SK-N-MC (cell line): ENCODE data around the gene SFSWAP.

Source experiments
- DNase-seq: peaks from one replicate; pipeline ENCODE4 v3.0.0-alpha.2; 2011; ENCODE audit warnings: low read depth, low spot score
- H3K27ac ChIP-seq: fragments of 200-600 bp; sonication (generic); 2 replicates; pipeline ENCODE4 v1.5.1; 2016; ENCODE audit warnings: mixed run types
- H3K36me3 ChIP-seq: fragments of 200-600 bp; sonication (generic); 2 replicates; pipeline ENCODE4 v1.6.1; 2017; ENCODE audit warnings: antibody characterized with exemption, low read length, mixed read lengths; ENCODE audit not compliant: insufficient read depth
- H3K4me3 ChIP-seq: fragments of 200-600 bp; sonication (generic); 2 replicates; pipeline ENCODE4 v1.5.1; 2016
- H3K9ac ChIP-seq: fragments of 200-600 bp; sonication (generic); 2 replicates; pipeline ENCODE4 v1.8.0; 2017; ENCODE audit warnings: mixed run types, mixed read lengths; ENCODE audit not compliant: insufficient read length
- H3K9me3 ChIP-seq: fragments of 200-600 bp; sonication (generic); 2 replicates; pipeline ENCODE4 v1.6.1; 2017; ENCODE audit warnings: low read depth, mild to moderate bottlenecking, antibody characterized with exemption, low read length, moderate library complexity, mixed read lengths
- EZH2 ChIP-seq: fragments of 200-600 bp; sonication (generic); IDR thresholded peaks from one replicate; pipeline ENCODE4 v1.6.1; 2017; ENCODE audit warnings: antibody characterized with exemption
- FOXP2 ChIP-seq: optimal IDR thresholded peaks from 2 replicates; pipeline ENCODE3; 2011; ENCODE audit warnings: mild to moderate bottlenecking, moderate library complexity; ENCODE audit not compliant: insufficient read depth; ENCODE audit errors: extremely low read length, control extremely low read depth
- POLR2AphosphoS5 ChIP-seq: IDR thresholded peaks from 2 replicates; pipeline ENCODE4 v1.6.1; 2012; ENCODE audit warnings: mild to moderate bottlenecking, low read depth, low read length, borderline replicate concordance

The SFSWAP gene

GRCh38 chr12:131794573-131794972, 83.7 kb downstream of the SFSWAP start:
- H3K36me3 ChIP-seq: peaks cover 12% of the 10 kb centered on the region; the same call in 1 of the 2 replicates
- no peaks in the 10 kb centered on the region for H3K9me3 ChIP-seq
- no peak overlapping the region for H3K9ac ChIP-seq
- DNase-seq: no peak
- H3K4me3 ChIP-seq: no peak overlapping the region
- no peak overlapping the region for H3K27ac ChIP-seq
- TF ChIP-seq POLR2AphosphoS5 (no peak), FOXP2 (no peak), EZH2 (no peak)

GRCh38 chr12:131795064-131795463, 84.2 kb downstream of the SFSWAP start:
- TF ChIP-seq POLR2AphosphoS5: no peak
- no peak for TF ChIP-seq FOXP2
- no peak for TF ChIP-seq EZH2
- peaks cover 8% of the 10 kb centered on the region; the same call in 1 of the 2 replicates for H3K36me3 ChIP-seq
- no peak overlapping the region for H3K4me3 ChIP-seq
- H3K27ac ChIP-seq: no peak overlapping the region
- H3K9ac ChIP-seq: no peak overlapping the region
- no peak for DNase-seq
- H3K9me3 ChIP-seq: no peaks in the 10 kb centered on the region

- no peak overlapping the region for H3K4me3 ChIP-seq
Observed at GRCh38 chr12:131795690-131796410, 85.0 kb downstream of the SFSWAP start.

GRCh38 chr12:131796411-131796736, 85.5 kb downstream of the SFSWAP start:
- H3K36me3 ChIP-seq: no peaks in the 10 kb centered on the region
- no peak for TF ChIP-seq FOXP2
- TF ChIP-seq POLR2AphosphoS5: no peak
- no peak for TF ChIP-seq EZH2
- H3K9me3 ChIP-seq: no peaks in the 10 kb centered on the region
- H3K4me3 ChIP-seq: no peak overlapping the region
- H3K27ac ChIP-seq: no peak overlapping the region
- H3K9ac ChIP-seq: no peak overlapping the region
- no peak for DNase-seq

More at GRCh38 chr12:131795690-131796410, 85.0 kb downstream of the SFSWAP start:
- DNase-seq: no peak
- Histone ChIP-seq H3K9me3 (no peaks in the 10 kb centered on the region), H3K27ac (no peak overlapping the region), H3K9ac (no peak overlapping the region), H3K36me3 (peaks cover under 1% of the 10 kb centered on the region; the same call in 1 of the 2 replicates)
- no peak for TF ChIP-seq POLR2AphosphoS5
- no peak for TF ChIP-seq FOXP2
- no peak for TF ChIP-seq EZH2

DNA sequence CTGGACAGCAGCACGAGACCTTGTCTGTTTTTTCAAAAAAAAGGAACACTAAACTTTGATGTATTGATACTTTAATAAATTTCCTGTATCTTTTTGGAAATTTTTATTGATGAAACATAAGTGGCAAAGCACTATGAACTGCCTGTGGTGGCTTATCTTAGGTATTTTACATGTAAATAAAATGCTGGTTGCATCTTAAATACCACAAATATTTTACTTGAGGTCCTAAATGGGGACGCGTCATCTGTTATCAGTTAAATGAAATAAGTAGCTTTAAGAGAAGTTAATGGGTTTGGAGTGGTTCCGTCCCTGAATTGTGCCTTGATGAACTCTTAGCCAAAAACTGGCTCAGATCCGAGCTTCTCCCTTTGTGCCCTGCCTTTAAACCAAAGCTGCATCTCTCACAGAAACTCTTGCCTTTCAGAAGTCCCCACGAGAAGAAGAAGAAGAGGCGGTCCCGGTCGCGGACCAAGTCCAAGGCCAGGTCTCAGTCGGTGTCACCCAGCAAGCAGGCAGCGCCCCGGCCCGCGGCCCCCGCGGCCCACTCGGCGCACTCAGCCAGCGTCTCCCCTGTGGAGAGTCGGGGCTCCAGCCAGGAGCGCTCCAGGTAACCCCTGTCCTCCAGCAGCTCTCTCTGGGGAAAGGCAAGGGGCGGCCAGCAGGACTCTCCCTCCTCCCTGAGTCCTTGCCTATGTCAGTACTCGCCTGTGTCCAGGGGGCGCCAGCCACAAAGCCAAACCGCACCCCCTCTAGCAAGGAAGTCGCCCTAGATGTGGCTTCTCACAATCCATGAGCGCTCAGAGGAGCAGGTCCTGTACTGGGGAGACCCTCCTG, 86.1 kb downstream of the SFSWAP start:
- no peak overlapping the region for H3K4me3 ChIP-seq
- DNase-seq: no peak
- H3K9me3 ChIP-seq: no peaks in the 10 kb centered on the region
- no peak overlapping the region for H3K27ac ChIP-seq
- no peak overlapping the region for H3K9ac ChIP-seq
- no peaks in the 10 kb centered on the region for H3K36me3 ChIP-seq
- TF ChIP-seq POLR2AphosphoS5: no peak
- no peak for TF ChIP-seq EZH2
- no peak for TF ChIP-seq FOXP2

GRCh38 chr12:131797588-131797934, 86.7 kb downstream of the SFSWAP start:
- Histone ChIP-seq H3K27ac (no peak overlapping the region), H3K9me3 (no peaks in the 10 kb centered on the region), H3K4me3 (no peak overlapping the region), H3K9ac (no peak overlapping the region), H3K36me3 (no peaks in the 10 kb centered on the region)
- DNase-seq: no peak
- no peak for TF ChIP-seq FOXP2
- TF ChIP-seq EZH2: no peak
- no peak for TF ChIP-seq POLR2AphosphoS5

- TF ChIP-seq FOXP2 (no peak), EZH2 (no peak)
- no peak overlapping the region for H3K9ac ChIP-seq
- H3K36me3 ChIP-seq: no peaks in the 10 kb centered on the region
- H3K9me3 ChIP-seq: no peaks in the 10 kb centered on the region
- DNase-seq: no peak
- no peak overlapping the region for H3K4me3 ChIP-seq
- no peak overlapping the region for H3K27ac ChIP-seq
Observed at GRCh38 chr12:131799195-131799594, 88.3 kb downstream of the SFSWAP start.

DNA sequence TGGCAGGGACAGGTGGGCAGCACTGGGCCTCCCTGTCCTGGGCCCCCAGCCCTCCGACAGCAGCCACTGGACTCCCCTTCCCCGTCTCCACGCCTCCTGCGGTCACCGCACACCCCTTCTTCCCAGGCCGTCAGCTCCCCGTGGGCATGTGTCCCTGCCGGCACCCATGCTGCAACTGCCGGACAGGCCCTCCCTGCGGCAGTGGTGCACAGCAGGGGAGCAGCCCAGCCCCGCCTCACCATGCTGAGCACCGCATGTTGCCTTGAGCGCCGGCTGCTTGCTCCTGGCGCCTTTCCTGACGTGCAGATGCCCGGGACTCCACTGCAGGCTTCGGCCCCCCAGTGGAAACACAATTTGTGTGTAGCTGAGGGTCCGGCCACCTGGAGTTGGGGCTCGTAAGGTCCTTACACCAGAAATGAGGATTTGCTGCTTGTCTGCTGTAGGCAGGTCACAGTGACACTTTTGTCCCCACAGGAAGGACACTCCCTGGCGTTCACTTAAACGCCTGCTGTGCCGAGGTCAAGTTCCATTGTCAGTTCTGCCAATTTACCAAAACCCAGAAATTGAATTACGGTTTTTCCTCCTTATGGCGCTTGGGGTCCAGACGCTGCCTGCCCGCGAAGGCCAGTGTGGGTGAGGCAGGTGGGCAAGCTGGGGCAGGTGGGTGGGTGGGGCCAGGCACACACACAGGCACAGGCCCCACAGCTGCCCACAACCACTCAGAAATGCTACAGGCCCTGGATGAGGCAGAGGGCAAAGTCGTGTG, 89.1 kb downstream of the SFSWAP start:
- Histone ChIP-seq H3K27ac (no peak overlapping the region), H3K9me3 (no peaks in the 10 kb centered on the region), H3K9ac (no peak overlapping the region), H3K36me3 (no peaks in the 10 kb centered on the region), H3K4me3 (no peak overlapping the region)
- DNase-seq: no peak
- no peak for TF ChIP-seq FOXP2
- no peak for TF ChIP-seq POLR2AphosphoS5
- TF ChIP-seq EZH2: no peak
